Measurements from ENCODE around the gene LYL1.

The LYL1 gene

DNA sequence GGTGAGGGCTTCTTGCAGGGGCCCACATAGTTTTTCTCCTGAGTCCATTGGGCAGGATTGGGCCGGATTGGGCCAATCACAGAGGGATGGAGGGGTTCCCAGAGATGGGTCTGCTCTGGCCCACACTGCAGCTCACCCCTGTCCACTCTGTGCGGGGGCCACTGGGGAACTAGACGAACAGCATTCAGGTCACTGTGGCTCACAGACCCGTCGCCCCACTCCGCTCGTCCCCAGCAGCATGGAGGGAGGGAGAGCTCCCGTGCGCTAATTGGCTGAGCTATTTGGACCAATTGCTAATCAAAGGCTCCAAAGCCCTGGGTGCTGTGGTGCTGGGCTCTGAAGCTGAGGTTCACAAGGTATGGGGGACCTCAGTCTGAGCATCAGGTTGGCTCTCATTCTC, 26.7 kb upstream of the LYL1 start:
- DNase-seq (ENCODE audit: low spot score) = no peak

DNA sequence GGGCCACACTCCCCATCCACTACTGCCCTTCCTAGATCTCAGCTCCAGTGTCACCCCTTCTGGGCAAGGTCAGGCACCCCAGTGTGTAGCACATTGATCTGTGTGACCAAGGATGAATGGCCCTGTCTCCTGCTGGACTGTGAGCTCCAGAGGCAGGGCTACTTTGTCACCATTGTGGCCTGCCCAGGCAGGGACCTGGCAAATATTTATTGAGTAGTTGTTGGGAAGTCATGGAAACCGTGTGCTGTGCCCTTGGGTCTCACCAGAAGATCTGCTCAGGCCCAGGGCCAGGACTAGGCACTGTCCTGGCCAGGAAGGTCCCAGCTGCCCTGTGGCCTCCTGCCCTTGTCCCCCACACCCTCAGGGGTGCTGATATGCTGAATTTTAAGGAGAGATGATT, 25.9 kb upstream of the LYL1 start:
- no peak for DNase-seq (ENCODE audit: low spot score)

DNA sequence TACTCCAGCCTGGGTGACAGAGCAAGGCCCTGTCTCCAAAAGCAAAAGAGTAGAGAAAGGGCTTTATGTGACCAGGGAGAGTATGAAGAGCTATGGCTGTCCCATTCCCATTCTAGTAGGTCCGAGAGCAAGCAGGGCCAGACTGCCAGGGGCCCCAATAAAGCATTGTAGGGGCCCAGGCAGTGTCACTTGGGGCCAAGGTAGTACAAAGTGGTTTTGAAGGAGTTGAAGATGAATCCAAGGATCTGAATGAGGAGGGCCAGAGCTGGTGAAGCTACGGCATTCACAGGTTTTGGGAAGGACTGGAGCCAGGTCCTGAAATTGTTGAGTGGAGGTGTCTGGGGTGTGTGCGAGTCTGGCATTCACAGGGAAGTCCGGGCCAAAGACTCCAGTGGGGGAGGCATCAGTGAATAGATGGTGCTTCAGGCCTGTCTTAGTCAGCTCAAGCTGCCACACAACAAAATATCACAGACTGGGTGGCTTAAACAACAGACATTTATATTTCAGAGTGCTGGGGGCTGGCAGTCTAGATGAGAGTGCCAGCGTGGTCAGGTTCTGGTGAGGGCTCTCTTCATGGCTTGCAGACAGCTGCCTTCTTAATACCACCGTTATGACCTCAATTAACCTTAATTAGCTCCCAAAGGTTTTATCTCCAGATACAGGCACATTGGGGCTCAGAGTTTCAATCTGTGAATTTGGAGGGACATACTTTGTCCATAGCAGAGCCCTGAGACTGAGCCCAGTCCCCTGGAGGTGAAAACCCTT, 25.3 kb upstream of the LYL1 start:
- no peak for DNase-seq (ENCODE audit: low spot score)

DNA sequence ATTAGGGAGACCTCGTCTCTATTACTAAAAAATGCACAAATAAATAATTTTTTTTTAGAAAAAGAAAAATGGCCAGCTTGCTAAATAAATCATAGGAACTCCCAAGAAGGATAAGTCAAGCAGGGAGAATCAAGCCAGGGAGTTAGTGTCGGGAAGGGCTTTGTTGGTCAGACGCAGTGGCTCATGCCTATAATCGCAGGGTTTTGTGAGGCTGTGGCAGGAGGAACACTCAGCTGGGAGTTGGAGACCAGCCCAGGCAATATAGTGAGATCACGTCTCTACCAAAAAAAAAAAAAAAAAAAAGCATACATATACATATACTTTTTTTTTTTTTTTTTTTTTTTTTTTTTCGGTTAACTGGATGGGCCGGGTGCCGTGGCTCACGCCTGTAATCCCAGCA, 24.4 kb upstream of the LYL1 start:
- DNase-seq (ENCODE audit: low spot score) = no peak

DNA sequence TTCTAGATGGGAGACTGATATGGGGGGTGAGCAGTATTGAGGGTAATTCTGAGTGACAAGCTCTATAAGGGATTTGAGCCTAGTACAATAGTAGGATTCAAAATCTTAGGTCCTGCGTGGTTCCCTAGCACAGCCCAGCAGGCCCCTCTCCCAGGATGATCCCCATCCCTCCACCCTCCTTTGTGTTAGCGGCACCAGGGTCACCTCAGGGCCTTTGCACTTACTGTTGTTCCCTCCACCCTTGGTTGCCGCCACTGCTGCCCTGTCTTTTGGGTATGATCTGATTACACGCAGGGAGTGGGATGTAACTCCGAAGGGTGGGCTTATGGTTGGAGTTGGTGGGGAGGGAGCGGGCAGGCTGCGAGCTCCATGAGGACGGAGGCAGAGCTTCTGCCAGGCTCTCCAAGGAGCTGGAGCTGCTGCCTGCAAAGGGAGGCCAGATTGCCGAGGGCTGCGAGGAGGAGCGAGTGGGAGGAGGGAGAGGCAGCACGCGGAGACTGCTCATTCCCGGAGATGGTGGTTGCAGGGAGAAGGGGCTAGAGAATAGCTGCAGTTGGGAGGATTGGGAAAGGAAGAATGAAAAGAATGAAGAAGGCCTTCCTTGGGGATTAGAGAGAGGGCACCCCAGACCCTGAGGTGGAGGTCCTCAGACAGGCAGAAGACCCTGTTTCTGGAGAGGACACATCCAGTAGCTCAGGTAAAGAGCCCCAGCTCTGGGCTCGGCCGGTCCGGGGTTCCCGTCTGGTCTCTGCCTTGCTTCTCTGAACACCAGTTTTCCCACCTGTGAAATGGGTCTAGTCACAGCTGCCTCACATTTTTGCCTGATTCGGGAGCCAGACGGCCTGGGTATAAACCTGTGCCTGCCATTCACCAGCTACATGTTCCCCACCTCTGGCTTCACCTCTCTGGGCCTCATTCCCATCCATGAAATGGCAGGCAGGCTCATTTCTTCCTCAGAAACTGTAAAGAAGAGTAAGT, 20.6 kb upstream of the LYL1 start:
- no peak for DNase-seq (ENCODE audit: low spot score)

DNA sequence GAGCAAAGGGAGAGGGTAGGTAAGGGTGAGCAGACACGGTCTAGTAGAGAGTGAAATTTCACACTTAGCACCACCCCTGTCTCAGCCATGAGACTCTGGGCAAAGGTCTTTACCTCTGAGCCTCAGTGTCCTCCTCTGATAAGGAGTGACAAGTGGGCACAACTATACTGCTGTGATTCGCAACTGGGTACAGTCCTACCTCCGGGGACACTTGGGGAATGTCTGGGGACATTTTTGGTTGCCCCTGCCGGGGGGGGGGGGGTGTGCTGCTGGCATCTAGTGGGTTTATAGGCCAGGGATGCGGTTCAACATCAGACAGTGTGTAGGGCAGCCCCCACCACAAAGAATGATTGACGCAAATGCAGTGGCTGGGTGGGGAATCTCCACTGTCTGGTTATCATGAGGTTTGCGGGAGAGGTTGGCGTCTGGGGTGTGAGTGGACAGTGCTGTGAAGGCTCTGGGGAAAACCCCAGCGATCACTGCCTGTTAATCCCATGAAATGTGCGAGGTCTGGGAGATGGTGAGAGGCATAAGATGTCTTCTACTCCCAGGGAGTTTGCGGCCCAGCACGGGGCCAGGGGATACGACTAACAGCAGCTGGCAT, 19.7 kb upstream of the LYL1 start:
- DNase-seq (ENCODE audit: low spot score) = no peak

DNA sequence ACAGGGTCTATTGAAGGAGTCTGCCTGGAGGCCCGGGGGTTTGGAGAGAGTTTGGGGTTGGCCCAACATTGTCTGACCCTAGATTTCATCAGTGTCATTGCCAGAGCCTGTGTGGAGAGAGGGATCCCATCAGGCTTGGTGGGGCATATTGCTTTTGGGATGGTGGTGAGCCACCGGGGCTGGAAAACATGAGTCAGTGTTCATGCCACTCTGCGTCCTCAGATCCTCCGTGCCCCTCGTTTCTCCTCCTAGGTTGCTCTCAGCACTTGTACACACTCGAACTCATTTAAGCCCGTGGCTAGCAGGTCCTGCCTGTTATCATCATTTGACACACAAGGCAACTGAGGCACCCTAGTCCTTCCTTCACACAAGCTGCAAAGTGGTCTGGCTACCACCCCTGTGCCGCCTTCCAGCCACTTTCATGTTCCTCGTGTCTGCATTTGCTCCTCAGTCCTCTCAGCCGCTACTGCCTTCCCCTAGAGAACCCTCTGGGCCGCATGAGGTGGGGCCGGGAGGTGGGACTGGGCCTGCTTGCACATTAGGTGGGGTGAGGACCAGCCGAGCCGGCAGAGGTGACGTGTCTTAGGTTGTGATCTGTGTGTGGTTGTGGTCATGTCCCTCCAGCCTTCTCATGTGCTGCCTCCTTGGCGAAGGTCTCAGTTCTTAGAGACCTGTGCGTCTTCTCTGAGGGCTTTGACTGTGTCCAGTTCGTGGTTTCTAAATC, 19.1 kb upstream of the LYL1 start:
- no peak for DNase-seq (ENCODE audit: low spot score)

DNA sequence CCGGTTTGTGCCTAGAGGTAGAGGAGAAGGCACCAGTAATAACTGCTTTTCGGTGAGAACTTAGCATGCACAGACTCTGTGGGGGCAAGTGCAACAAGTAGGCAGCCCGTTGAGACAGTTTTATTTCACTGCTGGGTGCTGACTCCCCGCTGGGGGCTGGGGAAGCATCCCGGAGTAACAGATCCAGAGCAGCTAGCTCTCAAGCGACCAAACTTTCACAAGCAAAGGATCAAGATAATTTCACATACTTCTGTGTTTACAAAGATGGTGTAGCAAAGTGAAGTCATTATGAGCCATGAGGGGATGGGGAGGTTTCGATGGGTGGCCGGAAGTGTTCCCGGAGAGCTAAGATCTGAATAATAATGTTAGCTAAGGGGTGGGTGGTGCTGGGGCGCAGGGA, 18.2 kb upstream of the LYL1 start:
- no peak for DNase-seq (ENCODE audit: low spot score)

DNA sequence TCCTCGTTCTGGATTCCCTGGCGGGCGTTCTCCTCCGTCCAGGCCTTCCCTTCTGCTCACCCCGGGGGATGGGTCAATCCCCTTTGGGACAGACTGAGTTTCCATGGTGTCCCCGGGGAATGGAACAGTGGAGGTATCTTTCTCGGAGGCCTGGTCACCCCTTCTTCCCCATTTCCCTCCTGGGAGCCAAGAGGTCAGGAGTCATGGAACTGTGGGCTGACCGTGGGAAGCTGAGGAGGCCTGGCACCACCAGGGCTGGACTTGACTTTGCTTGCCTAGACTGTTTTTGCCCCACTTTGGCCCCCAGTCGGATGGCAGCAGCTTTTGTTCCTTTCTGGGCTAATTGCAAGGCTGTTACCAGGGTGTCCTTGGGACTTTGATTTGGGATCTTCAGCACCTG, 17.4 kb upstream of the LYL1 start:
- DNase-seq (ENCODE audit: low spot score) = no peak

DNA sequence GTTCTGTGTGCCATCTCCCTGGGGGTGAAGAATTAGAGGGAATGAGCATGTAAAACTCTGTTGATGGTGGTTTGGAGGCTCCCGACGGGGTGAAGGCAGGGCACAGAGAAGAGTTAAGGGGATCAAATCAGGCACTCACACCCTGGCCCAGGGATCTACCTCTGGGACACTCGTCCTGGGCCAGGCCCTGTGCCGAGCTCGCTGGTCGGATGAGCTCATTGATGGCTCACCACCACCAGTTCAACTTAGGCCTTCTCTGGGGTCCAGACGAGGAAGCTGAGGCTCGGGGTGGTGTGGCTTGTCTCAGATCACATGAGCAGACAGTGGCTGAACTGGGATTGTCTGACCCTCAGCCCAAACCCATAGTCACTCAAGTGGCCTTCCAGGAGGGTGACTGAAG, 17.0 kb upstream of the LYL1 start:
- no peak for DNase-seq (ENCODE audit: low spot score)

DNA sequence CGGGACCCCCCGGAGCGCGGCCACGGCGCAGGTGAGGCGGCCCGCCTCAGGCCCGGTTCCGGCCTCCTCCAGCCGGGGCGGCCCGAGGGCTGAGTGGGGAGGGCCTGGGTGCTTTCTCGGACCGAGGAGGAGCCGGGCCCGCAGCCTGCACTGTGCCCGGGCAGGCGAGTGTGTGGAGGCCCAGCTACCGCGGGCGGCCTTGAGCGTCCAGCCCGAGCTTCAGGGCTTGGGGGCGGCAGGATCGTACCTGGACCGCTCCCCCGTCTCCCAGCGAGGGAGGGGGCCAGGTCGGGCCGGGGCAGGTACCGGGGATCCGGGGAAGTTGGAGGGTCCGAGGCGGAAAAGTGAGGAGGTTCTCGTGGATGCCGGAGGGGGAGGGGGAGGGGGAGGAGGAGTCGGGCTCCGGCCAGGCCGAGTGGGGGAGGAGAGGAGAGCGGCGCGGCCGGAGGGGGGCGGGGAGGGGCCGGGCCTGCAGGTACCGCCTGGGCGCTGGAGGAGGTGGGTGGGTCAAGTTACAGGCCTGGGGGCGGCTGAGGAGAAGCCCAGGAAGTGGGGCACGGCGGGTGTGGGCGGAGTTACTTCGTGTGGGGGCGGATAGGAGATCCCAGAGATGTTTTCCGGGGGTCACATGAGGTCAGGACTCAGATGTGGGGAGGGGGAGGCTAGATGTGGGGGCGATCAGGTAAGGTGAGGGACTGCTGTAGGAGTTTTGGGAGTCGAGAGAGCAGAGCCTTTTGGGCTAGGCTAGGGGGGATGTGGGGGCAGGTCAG, 16.0 kb upstream of the LYL1 start:
- no peak for DNase-seq (ENCODE audit: low spot score)

DNA sequence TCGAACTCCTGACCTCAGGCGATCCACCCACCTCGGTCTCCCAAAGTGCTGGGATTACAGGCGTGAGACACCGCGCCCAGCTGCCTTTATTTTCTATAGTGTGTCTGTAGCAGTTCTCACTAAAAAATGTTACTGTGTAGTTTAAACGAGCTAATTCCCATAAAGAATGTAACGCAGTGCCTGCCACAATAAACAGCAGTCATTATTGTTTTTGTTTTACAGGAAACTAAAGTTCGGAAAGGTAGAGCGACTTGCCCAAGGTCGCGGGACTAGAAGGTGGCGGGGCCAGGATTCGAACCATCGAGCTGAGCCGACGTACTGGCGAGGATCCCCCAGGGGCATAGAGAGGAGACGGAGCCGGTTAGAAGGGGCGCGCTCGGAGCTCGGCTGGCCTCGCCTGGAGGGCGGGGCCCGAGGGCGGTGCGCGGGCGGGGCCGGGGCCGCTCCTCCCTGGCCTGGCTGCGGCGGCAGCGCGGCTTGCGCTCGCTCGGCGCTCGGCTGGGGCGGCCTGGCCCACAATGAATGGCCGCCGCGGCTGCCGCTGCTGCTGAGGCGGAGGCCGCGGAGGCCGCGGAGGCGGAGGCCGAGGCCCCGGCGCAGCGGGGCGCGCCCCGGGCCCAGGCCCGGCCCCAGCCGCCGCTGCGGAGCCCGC, 15.2 kb upstream of the LYL1 start, which contains the start of gene NACC1:
Gene NACC1, plus strand, starts transcription at position 493 of the 652 bp plus-strand sequence. CDS start 16,944 bp downstream, outside the sequence.
- peak; percentile 92 for DNase-seq (ENCODE audit: low spot score)

DNA sequence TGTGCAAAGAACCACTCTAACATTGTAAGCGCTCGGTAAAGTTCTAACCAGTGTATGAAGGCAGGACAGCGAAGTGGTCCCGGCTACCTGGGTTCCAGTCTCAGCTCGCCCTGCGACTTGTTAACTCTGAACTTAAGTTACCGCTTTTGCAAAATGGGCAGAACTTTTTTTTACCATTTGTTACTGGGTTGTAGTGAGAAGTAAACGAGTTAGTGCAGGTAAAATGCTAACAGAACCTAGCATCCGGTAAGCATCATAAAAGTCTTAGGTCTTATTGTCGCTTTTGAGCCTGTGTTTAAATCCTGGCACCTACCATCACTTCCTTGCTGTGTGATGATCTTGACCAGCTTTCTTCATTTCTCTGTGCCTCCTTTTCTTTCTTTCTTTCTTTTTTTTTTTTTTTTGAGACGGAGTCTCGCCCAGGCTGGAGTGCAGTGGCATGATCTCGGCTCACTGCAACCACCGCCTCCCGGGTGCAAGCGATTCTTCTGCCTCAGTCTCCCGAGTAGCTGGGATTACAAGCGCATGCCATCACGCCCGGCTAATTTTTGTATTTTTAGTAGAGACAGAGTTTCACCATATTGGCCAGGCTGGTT, 14.6 kb upstream of the LYL1 start:
- no peak for DNase-seq (ENCODE audit: low spot score)

DNA sequence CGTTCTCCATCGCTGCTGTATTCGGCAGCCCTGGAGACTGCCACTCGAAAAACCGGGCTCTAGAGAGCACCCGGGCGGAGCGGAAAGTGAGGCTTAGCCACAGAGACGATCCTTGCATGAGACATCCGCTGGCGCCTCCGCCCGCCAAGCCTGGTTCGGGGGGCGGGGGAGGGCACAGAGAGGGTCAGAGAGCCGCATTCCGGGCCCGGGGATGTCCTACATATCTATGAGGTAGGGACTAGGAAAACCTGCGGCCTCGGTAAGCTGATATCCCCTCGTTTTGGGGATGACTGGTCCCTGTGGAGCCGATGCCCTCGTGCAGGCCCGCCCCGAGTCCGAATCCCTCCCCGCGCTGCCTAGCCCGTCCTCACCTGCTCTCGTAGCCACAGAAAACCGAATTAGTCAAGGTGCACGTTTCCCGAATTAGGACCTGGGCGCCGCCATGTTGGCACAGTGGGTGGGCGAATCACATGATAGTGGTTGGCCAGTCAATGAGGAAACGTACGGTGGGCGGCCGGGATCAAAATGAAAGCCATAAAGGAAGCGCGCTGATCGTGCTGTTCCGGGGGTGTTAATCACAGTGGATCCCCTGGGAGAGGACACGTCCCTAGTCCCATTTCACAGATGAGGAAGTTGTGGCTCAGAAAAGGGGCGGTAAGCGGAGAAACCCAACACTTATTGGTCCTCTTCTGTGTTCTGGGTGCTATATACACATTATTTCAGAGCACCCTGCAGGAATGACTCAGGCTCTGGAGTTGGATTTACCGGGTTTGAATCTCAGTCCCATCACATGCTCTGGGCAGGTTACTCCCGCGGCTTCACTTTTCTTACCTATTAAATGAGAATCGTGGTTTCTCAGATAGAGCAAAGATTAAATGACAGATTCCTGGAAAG, 13.9 kb upstream of the LYL1 start, which contains the start of gene TRMT1:
Gene TRMT1, minus strand, starts transcription at position 459 of the 894 bp plus-strand sequence. Its CDS starts 341 bp downstream, at position 118.
- peak; percentile 92 for DNase-seq (ENCODE audit: low spot score)

DNA sequence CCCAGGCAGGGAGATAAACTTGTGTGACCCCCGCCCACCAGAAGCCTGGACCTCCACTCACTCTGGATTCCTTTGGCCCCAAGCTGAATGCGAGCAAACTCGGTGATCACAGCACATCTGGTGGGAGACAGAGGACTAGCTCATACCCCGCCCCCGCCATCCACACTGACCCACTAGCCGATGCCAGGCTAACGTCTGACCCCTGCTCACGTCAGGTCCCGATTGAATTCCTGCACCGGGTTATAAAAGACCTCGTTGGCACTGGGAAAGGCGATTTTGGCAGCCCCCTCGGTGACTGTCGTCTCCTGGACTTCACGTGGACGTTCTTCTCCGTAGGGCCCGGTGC, 13.3 kb upstream of the LYL1 start:
- DNase-seq (ENCODE audit: low spot score) = no peak

DNA sequence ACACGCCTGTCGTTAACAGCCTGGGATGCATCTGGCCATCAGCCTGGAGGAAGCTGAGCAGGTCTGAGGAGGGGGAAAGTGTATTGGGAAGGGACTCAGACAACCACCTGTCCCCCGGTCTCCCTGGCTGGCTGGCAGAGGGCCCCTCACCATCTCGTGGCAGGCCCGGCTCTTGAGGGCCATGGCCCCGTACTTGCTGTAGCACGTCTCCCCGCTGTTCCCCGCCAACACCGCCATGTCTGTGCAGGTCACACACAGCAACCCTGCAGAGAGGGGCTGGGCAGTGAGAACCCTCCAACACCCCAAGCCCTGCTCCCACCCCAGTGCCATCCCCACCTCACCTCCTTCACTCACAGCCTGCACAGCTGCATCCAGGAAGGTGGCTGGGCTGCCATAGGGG, 9.9 kb upstream of the LYL1 start:
- DNase-seq (ENCODE audit: low spot score) = no peak

DNA sequence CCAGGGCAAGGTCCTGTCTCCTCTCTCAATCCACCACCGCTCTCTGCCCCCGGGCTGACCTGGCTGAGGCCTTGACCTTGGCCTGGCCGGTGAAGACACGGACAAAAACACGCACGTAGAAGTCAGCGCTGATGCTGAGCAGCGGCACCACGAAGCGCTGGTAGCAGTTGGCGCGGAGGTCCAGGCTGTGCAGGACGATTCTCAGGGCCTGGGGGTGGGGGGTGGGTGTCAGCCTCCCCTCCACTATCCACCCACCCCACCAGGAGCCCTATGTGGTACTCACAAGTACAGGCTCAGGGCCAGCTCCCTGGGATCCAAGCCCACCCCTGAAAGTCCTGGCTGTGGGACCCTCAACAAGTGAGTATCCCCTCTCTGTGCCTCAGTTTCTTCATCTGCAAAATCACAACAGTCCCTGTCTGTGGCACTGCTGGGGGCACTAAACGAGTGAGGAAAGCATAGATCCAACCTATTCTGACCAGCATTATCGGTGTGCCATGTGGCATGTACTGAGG, 7.5 kb upstream of the LYL1 start:
- DNase-seq (ENCODE audit: low spot score) = no peak

DNA sequence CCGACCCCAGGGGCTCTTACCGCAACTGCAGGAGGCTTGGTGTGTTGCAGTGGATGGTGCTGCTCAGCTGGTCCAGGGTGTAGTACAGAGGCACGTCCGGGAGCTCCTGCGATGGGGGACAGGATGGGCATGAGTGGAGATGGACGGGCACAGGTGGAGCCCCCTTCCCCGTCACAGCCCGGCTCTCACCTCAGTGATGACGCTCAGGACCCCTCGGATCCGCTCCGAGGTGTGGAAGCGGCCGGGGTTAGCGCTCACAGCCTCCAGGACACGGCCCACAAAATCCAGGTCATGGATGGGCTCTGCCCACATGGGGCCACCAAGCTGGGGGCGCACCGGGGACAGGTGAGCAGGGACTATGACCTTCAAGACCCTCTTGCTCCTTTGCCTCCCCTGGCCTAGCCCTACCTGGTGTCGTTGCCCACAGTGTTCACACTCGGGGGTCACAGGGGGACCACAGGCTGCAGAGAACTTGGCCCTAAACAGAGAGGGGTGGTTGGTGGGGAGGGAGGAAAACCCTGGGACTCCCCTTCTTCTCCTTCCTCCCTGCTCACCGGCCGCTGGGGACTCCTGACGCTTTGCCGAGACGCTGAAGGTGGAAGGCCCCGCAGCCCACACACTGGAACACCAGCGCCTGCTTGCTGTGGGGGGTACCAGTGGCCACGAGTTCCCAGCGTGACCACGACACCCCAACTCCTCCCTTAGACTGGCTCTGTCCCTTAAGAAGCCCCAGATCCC, 6.9 kb upstream of the LYL1 start:
- no peak for DNase-seq (ENCODE audit: low spot score)
